Stromal cell of bone marrow (primary cell): ENCODE measurements around the gene FYN.
"Not testable (repeated sequence)": the region's sequence is repeated elsewhere in the genome, so short reads cannot be mapped to it uniquely, and the experiment has no call there.

Source experiments
- DNase-seq: peaks from one replicate; pipeline ENCODE4 v3.0.0-alpha.2; 2012; ENCODE audit warnings: low read depth

Gene FYN

DNA sequence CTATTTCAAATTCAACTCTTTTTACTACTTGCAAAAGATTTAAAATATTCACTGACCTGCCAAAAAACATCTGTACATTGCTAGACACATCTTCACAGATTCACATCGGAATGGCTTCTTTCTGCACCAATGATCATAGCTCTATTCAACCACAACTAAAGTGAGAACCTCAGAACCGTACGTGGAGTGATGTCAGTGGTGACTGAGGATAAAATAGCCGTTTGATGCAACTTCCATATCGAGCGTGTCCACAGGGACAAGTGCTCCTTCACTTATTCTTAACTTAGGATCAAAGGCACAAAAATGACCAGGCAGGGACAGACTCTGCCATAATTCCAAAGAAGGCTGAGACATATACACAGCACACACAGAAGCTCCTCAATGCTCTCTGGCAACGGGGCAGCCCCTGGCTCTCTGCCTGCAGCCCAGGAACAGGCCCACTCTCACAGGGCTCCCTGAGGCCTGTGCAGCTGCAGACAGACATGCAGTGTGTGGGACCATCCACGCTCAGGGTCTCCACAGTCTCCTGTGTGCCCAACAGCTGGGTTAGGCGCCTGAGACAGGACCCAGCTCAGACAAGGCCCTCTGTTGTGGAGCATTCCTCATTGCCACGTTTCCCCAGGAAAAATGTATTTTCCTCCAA, 22.8 kb downstream of the FYN start:
- no peak for DNase-seq

DNA sequence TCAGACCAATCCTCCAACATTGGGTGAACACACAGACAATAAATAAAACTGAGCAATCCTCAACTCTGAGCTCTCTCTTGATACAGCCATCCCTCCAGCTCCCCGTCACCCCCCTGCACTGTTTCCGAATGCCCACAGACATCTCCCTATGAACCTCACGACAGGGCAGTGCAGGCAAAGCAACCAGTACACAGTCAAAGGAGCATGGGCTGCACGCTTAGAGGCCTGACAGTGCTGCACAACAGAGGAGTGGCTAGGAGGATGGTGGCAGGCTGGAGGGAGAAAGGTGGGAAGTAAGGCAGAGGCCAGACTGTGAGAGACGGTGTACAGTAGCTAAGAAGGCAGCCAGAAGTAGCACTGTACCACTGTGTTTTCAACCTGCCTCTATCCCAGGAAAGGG, 24.0 kb downstream of the FYN start:
- DNase-seq: no peak

DNA sequence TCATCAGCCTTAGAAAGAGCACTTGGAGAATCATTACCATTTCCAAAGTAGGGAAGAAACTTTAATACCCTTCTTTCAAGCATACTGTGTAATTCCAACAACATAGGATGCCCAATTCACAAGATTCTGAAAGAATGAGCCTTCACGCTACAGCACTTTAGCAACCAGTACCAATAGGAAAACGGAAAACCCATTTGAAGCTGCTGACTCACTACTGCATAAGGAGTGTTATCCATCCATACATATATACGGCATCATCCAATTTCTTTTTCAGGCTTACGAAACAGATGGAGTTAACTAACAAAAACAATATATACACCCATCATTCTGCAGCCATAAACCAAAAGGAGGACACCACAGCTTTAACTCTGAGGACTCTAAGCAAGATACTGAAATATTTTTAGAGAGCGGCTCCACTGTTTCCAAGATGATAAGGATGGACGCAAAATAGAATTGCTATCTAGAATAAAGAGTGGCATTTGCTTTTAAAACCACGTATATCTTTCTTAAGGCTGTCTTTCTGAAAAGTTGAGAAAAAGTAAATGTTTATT, 24.9 kb downstream of the FYN start:
- no peak for DNase-seq

DNA sequence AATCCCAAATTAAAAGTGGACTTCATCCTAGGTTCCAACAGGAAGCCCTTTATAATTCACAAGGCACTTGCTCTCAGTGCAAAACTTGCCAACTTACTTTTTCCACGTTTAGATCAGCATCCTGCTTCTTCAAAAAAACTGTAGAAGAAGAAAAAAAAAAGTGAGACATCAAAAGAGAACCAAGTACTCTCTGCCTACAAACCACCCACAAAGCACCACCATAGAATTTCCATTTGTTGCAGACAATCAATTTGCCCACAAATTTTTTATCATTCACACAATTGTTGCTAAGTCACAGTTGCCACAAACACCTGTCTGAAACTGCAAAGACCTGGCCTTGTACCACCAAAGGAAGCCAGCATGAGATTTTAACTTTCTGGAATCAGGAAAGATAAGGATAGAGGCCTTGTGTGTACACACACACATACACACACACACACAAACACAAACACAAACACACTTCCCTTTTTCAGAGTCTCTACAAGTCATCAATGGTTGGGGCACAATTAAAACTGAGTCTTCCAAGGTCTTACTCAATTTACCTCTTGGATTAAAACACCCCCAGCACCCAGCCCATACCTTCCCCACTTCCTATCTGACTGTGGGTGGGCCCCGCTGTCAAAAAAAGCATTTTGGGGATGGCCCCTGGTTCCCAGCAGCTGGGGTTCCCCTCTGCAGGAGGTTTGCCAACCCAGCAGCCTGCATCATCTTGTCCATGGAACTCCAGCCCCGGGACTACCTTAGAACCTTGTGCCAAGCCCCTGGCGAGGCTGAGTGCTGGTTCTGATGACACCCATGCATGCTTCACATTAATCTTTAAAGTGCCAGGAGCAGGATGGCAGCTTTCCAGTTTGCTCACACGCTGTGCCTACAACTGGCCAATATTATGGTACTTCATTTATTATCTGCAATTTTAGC, 26.5 kb downstream of the FYN start:
- no peak for DNase-seq

DNA sequence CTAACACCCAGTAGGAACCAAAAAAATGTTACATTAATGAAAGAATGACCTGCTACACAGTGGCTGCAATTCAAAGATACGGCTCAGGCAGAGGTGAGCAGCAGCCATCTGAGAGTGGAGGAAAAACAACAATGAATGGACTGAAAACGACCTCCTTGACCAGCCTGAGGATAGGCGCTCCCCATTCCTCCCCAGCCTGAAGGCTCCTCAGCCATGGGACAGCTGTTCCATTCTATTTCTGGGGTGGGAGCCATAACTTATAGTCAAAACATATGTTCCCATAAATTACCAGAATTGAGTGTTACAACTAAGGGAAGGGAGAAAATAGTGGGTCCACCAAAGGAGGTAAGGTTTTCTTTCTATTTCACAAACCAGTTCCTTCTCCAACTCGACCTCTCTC, 27.2 kb downstream of the FYN start:
- DNase-seq: no peak

DNA sequence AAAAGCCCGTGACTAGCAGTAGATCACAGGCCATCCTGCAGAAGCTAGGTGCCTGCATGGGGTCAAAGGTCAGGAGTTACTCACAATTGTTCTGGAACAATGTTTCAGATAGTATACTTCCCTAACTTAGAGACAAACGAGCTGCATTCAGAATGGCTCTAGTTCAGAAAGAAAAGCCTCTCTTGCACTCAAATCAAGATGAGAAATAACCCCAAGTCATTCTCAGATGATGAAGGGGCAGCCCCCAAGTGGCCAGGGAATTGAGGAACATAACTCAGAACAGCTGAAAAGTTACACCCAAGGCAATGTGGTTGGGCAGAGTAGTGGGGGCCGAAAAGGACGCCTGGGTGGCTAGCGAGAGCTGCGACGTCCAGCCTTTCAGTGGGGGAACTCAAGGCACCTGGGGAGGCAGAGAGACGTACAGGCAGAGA, 27.8 kb downstream of the FYN start:
- no peak for DNase-seq

DNA sequence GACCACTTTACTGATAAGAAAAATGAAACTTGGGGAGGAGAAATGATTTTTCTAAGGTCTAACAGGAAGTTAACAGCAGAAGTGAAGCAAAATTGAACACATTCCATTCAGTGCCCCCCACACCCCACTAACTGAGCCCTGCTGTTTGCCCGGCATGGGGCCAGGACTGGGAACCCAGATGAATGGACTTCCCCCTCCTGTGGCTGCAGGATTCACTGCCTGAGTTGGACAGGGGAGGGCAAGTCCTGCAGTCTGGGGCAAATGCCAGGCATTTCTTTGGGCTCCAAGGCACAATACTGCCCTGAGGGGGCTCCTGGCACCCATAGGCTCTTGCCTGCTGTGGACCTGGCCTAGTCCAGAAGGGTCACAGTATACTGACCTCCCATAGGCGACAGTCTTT, 28.3 kb downstream of the FYN start:
- DNase-seq: no peak

DNA sequence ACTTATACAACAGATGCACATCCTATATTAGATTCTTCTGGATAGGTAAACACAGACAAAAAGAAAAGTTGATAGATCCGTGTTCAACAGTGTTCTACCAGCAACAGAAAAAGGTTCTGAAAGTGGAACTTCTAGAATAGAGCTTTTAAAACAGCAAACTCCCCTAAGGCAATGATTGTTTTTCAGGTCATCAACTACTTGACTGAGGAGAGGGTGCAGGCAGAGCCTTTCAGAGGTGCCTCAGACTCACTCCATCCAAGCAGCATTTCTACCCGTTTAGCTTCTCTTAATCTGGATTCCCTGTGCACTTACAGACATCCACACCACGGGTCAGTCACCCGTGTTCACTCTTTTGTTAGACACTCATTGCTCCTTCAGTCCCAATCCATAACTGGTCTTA, 28.9 kb downstream of the FYN start:
- no peak for DNase-seq

DNA sequence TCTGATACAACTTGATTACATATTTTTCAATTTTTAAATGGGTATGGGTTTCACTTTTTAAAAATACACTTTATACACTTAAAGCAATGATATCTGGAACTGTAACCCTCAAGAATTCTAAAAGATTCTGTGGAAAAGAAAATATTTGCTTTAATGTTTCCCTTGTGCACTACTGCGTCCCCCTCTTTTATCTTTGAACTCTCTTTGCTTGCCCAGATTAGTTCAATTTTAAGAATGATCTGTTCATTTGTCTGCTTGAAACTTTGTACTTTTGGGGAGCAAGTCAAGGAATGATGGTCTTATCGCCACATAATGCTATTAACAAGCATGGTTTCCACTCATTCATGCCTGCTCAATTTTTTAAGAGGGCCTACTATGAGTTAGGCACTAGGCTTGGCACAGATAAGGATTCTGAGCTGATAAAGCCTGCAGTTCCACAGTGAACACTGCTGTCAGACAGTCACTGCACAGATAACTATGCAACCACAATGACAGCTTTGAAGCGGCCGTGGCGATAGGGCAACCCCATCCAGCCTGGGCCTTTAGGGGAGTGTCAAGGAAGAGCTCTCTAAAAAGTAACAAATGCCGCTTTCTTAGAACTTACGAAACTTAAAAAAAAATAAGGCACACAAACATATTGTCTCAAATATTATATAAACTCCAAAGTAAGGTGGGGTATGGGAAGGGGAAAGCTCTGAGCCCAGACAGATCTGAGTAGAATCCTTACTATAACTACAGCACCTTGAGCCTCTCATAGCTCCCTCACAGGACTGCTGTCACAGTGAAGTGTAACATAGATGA, 29.7 kb downstream of the FYN start:
- DNase-seq: no peak

DNA sequence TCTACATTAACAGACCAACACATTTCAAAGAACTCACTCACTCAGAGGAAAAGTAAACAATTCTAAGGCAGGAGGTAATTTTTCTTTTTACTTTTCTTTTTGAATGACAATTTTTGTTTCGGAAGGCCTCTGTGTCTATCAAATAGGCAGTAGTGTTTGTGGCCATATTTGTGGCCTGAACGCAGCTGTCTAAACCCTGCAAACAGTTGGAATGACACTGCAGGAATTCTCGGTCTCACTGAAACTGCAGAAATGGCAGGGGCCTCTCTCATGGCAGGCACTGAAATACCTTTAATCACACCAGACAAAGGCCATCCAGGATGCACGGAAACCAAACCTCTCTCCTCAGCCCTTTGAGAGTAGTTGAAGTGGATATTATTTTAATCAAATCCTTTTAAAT, 30.4 kb downstream of the FYN start:
- DNase-seq: no peak

DNA sequence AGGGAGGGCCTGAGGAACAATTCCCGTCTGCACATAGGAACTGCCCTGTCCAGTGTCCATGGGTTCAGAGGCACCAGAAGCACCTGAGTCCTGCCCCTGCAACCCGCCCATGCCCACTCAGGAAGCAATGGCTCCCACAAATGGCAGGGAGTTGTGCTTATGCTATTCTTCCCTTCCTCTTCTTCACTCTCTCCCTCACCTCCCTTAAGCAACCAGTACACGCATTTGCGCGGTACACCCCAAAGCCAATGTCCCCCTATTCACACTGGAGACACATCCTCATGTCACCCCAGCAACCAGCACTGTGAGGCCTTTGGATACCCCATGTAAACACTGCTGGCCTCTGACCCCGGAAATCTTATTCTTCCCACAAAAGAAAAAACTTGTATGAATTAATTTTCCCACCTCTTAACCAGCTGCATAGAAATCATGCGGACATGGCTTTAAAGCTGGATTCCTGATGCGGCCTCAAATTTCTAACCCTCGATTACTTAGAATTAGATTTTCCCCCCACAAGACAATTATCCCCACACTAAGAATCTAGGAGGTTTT, 30.9 kb downstream of the FYN start:
- no peak for DNase-seq

DNA sequence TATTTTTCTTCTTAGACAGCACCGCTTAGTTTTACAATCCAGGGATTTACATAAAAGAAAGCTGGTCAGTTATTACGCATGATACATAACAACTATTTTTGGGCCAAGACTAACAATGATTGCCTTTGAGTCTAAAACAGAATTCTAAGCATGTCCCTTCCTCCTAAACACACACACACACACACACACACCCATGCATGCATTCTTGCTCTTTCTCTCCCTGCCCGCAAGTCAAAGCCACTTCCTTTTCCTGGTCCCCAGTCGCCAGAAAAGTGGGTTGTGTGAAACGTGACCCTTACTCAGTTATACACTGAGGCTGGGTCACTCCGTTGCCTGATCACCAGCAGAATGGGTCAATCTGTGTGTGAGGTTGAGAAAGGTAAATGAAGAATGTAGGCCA, 31.4 kb downstream of the FYN start:
- DNase-seq: peak; percentile 68

DNA sequence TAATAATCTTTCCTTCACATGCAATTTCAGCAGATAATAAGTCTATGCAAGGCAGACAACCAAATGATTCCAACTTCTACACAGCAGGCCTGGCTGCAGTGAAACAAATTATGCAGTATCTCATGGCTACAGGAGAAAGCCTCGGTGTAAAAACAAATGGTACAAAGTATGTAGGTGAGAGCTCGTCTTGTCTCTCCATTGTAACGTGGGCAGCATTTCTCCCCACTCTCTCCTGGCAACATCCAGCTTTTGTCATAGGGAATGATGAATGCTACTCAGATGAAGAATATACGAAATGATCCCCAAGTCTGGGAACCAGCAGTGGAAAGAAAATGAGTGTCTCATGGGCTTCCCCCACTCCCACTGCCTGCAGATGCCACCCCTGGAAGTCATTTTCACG, 32.4 kb downstream of the FYN start:
- DNase-seq: no peak

DNA sequence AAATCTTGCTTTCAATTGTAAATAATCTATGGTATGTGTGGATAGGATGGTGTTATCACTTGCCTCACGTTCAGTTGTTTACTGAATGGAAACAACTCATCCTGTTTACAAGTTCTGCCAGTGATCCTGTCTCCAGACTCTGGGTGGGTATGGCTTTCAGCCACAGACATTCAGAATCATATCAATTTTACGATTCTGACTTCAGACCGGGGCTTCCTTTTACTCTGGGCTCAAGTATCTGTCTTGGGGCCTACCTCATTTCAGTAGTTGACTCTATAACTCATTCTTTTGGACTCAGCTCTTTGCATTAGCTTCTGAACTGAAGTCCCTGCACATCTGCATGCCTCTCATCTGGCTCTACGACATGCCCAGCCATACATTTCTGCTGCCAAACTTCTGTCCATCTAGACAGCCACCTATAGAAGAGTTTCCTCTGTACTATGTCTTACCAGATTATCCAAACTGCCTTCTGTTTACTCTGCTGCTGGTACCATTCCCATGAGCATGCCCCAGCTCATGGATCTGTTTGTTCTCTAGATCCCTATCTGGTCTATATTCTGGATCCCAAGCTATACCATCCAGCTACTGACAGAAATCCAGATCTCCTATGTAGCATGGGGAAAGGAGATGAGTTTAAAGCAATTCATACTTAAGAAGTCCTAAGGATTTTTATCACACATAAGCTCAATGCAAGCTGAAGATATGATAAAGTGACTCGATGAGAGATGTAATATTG, 34.3 kb downstream of the FYN start:
- no peak for DNase-seq

DNA sequence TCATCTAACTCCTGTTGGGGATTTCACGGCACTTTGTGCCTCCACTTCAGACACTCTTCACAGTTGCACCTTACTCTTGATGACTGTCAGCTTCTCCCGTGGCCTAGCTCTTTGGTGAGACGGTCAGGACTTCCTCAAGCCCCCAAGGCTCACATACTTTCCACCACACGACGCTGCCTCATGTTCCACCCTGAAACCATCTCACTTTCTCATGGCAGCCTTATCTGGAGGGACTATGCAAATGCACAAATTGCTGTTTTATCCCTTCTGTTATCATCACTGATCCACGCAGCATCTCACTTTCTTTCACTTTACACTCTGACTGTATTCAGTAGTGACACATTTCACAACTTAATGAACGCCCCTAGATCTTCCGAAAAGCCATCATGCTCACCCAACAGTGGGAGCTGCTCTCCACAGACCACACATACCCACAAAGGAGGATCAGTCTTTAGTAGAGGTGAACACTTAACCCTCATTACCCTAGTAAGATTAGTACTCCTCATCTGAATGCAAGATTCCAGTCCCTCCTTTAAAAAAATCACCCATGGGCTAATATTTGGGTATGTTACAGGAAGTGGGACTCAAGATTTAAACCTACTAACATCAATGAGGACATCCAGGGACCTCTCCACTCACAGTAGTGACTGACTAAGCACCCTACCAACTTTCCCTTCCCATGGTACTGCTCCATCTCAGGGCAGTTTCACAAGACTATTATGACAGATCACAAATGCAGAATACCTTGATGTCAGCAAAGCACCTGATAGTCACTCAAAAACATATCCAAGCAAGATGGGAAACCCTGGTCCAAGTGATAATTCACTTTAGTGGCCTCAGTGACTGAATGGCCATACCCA, 35.4 kb downstream of the FYN start:
- DNase-seq: no peak

DNA sequence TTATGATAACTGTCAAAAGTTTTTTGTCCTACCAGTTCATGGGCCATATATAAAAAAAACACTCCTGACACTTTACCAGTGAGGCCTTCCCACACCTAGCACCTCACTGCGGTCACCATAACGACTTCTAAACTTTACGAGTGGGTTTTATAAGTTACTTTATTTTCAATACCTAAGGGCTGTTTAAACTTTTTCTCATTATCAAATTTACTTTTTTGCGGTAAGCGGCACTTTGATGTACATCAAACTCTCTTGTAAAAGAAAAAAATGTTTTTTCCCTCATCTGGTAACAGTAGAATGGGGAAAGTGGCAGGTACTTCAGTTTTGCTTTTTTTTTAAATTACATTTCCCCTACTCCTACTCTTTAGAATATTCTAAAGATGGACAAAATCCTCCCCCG, 36.2 kb downstream of the FYN start:
- no peak for DNase-seq

DNA sequence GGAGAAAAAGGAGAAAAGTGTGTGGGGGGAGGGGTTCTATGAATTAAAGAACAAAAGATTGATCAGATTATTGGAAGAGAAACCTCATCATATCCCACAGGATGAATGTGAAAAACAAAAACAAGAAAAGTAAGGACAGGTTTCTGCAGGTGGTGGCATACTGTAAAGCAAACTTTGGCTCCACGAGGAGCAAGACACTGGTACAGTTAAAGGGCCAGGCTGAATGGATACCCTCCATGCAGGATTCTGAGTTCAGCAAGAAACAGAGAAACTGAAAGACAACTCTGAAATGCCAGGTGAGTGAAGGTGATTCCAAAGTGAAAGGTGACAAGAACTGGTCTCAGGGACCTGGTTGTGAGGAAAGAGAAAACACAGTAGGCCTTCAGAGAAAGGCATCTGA, 37.4 kb downstream of the FYN start:
- no peak for DNase-seq

DNA sequence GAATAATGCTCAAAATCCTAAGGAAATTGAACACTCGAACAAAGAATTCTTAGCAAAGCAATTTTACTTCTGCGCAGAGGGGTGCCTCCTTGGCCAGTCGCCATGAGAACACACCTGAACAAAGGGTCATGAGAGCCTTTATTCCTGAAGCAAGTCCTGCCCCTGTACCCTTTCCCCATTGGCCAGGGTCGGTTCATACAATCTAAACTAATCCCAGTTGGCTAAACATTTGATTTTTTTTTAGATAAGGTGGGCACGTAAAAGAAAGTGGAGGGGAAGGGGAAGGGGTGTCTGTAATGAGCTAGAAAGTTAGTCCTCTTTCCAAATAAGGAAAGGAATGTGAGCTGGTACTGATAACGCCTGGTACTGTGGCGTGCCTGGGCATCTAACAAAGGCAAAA, 37.9 kb downstream of the FYN start:
- not testable (repeated sequence) for DNase-seq

DNA sequence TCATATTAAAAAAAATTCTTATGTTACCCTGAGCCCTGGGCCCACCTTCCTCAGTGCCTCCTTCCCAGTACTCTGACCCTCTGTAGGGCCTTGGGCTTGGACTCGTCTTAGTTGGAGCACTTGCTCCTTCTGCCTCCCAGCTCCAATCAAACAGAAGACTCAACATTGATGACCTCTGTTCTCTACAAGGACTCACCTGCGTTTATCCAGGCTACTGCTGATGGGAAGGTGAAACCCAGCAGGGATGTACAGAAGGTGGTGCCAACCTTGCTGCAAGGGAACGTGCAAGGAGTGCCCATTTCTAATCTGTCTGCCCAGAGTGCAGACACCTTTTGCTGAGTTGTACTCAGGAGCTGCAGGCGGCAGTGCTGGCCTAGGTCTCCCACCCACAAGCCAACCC, 38.9 kb downstream of the FYN start:
- no peak for DNase-seq

DNA sequence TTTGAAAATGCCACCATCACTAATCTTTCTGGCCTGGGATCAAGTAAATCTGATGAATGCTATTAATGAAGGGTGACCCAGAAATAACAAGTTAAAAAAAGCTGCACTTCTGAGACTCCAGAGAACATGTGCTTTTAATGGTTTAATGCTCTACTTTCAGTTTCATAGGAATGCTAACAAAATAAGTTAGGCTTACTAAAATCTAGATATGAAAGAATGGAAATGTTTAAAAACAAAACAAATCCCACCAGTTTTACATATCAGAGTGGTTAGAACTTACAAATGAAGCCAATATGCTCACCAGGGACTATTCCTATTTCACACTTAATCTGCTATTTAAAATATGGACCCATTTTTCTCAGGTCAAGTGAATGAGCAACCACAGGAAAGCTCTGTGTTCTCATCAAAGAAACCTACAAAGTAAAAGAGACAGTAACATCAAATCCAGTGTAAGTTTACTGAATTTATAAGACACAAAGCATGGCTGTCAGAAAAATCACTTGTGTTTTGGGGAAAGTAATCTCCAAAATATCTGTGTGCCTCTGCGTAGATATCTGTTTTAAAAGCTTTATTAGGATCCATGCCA, 40.3 kb downstream of the FYN start:
- no peak for DNase-seq
